Measurements from ENCODE around the gene NRDE2. TPM values are rescaled to one million over a fixed set of nuclear protein-coding genes. Genes with fewer than 3 reads are reported as not detected.

NRDE2 gene
- total RNA-seq, 2 donors from 2014 or later, result 18.8 to 21.5 TPM

- H3K4me3 ChIP-seq, result no peak overlapping the region
- H3K36me3 ChIP-seq, result no peaks in the 10 kb centered on the region
- no peaks in the 10 kb centered on the region for H3K27me3 ChIP-seq (replicated peaks; ENCODE audit: insufficient read depth)
- DNase-seq (ENCODE audit: low spot score), result no peak
- 14% methylated on average over 4 of the region's 4 CpGs for whole genome bisulfite sequencing
- no peaks in the 10 kb centered on the region for H3K4me1 ChIP-seq (replicated peaks)
- intact Hi-C loops (cut with DNase I), result no loop called here
- no peaks in the 10 kb centered on the region for H3K9me3 ChIP-seq
- no peak overlapping the region for H3K27ac ChIP-seq
- no peak for TF ChIP-seq POLR2AphosphoS5 (IDR thresholded peaks at IDR 0.05)
- TF ChIP-seq, protein P1, sequence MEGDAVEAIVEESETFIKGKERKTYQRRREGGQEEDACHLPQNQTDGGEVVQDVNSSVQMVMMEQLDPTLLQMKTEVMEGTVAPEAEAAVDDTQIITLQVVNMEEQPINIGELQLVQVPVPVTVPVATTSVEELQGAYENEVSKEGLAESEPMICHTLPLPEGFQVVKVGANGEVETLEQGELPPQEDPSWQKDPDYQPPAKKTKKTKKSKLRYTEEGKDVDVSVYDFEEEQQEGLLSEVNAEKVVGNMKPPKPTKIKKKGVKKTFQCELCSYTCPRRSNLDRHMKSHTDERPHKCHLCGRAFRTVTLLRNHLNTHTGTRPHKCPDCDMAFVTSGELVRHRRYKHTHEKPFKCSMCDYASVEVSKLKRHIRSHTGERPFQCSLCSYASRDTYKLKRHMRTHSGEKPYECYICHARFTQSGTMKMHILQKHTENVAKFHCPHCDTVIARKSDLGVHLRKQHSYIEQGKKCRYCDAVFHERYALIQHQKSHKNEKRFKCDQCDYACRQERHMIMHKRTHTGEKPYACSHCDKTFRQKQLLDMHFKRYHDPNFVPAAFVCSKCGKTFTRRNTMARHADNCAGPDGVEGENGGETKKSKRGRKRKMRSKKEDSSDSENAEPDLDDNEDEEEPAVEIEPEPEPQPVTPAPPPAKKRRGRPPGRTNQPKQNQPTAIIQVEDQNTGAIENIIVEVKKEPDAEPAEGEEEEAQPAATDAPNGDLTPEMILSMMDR (IDR thresholded peaks at IDR 0.05), result no peak
- no peak for TF ChIP-seq POLR2A (IDR thresholded peaks at IDR 0.05)
These were observed 18.0 kb upstream of the NRDE2 start for GRCh38 chr14:90349739-90350138.

GRCh38 chr14:90348270-90348669, 16.5 kb upstream of the NRDE2 start:
- TF ChIP-seq POLR2A (IDR thresholded peaks at IDR 0.05), result no peak
- TF ChIP-seq, protein P1 (IDR thresholded peaks at IDR 0.05), result no peak
- no peak for TF ChIP-seq POLR2AphosphoS5 (IDR thresholded peaks at IDR 0.05)
- H3K27me3 ChIP-seq (replicated peaks; ENCODE audit: insufficient read depth), result no peaks in the 10 kb centered on the region
- WGBS, result 93% methylated on average over 2 of the region's 2 CpGs
- H3K36me3 ChIP-seq, result no peaks in the 10 kb centered on the region
- intact Hi-C loops (cut with DNase I), result no loop called here
- H3K27ac ChIP-seq, result no peak overlapping the region
- DNase-seq (ENCODE audit: low spot score), result no peak
- H3K4me1 ChIP-seq (replicated peaks), result no peaks in the 10 kb centered on the region
- no peak overlapping the region for H3K4me3 ChIP-seq
- no peaks in the 10 kb centered on the region for H3K9me3 ChIP-seq

GRCh38 chr14:90345239-90345557, 13.5 kb upstream of the NRDE2 start:
- H3K27ac ChIP-seq, result no peak overlapping the region
- H3K4me1 ChIP-seq (replicated peaks), result no peaks in the 10 kb centered on the region
- H3K36me3 ChIP-seq, result no peaks in the 10 kb centered on the region
- H3K4me3 ChIP-seq, result no peak overlapping the region
- TF ChIP-seq, protein P1 (IDR thresholded peaks at IDR 0.05), result no peak
- no peak for TF ChIP-seq POLR2AphosphoS5 (IDR thresholded peaks at IDR 0.05)
- no peak for TF ChIP-seq POLR2A (IDR thresholded peaks at IDR 0.05)
- intact Hi-C loops (cut with DNase I), result no loop called here
- no peak for DNase-seq (ENCODE audit: low spot score)
- no peaks in the 10 kb centered on the region for H3K27me3 ChIP-seq (replicated peaks; ENCODE audit: insufficient read depth)
- no peaks in the 10 kb centered on the region for H3K9me3 ChIP-seq

GRCh38 chr14:90344331-90345238, 12.8 kb upstream of the NRDE2 start:
- TF ChIP-seq POLR2A (IDR thresholded peaks at IDR 0.05) (no peak), POLR2AphosphoS5 (IDR thresholded peaks at IDR 0.05) (no peak)
- TF ChIP-seq, protein P1 (IDR thresholded peaks at IDR 0.05), result no peak
- H3K27ac ChIP-seq, result no peak overlapping the region
- intact Hi-C loops (cut with DNase I), result no loop called here
- H3K9me3 ChIP-seq, result no peaks in the 10 kb centered on the region
- H3K4me3 ChIP-seq, result no peak overlapping the region
- H3K4me1 ChIP-seq (replicated peaks), result no peaks in the 10 kb centered on the region
- DNase-seq (ENCODE audit: low spot score), result no peak
- no peaks in the 10 kb centered on the region for H3K27me3 ChIP-seq (replicated peaks; ENCODE audit: insufficient read depth)
- H3K36me3 ChIP-seq, result no peaks in the 10 kb centered on the region
- WGBS, result 67% methylated on average over 10 of the region's 10 CpGs

- intact Hi-C loops (cut with DNase I), result no loop called here
- Histone ChIP-seq H3K4me1 (replicated peaks) (no peaks in the 10 kb centered on the region), H3K27ac (no peak overlapping the region), H3K4me3 (no peak overlapping the region), H3K27me3 (replicated peaks; ENCODE audit: insufficient read depth) (no peaks in the 10 kb centered on the region), H3K36me3 (no peaks in the 10 kb centered on the region), H3K9me3 (no peaks in the 10 kb centered on the region)
- 54% methylated on average over 4 of the region's 4 CpGs for WGBS
- no peak for DNase-seq (ENCODE audit: low spot score)
- TF ChIP-seq, protein P1 (IDR thresholded peaks at IDR 0.05), result no peak
- TF ChIP-seq POLR2A (IDR thresholded peaks at IDR 0.05) (no peak), POLR2AphosphoS5 (IDR thresholded peaks at IDR 0.05) (no peak)
These were observed 10.6 kb upstream of the NRDE2 start for GRCh38 chr14:90342327-90342726.
